ENCODE data around the gene PREX1. TPM values are rescaled to one million over a fixed set of nuclear protein-coding genes. Genes with fewer than 3 reads are reported as not detected.
"Not testable (repeated sequence)": the region's sequence is repeated elsewhere in the genome, so short reads cannot be mapped to it uniquely, and the experiment has no call there.

PREX1 gene
- polyA plus RNA-seq, 1 donor (not counting 4 experiments of a cell fraction or from before 2014, with no cell fraction given): 0.22 TPM

GRCh38 chr20:48826883-48827771 lies 672 bp downstream of the PREX1 start:
- no peak for FAIRE-seq
- H3K27ac ChIP-seq (ENCODE audit: control insufficient read depth, insufficient read depth, low read length): no peak overlapping the region
- DNase-seq (ENCODE audit: low read depth, low spot score): no peak

GRCh38 chr20:48826480-48826879 lies 1.3 kb downstream of the PREX1 start:
- H3K9me3 ChIP-seq (ENCODE audit: control insufficient read depth, low read depth, low read length); DNase-seq (ENCODE audit: low read depth, low spot score); FAIRE-seq; H4K20me1 ChIP-seq (ENCODE audit: control insufficient read depth, extremely low read depth, insufficient read depth, low read length); H3K79me2 ChIP-seq (ENCODE audit: control insufficient read depth, insufficient read depth, low read length); H3K36me3 ChIP-seq (ENCODE audit: control insufficient read depth in 2 of 2, extremely low read depth in 1 of 2, insufficient read depth in 2 of 2, low read length in 2 of 2); H3K4me3 ChIP-seq (ENCODE audit: control insufficient read depth in 2 of 3, extremely low read depth in 1 of 3, insufficient read depth in 2 of 3, low read depth in 1 of 3, low read length in 3 of 3); H3K4me2 ChIP-seq (ENCODE audit: control insufficient read depth, extremely low read depth, insufficient read depth, low read depth, low read length); H3K9ac ChIP-seq (ENCODE audit: control insufficient read depth, extremely low read depth, insufficient read depth, low read length); H3K27ac ChIP-seq (ENCODE audit: control insufficient read depth, insufficient read depth, low read length); dilution Hi-C loops (cut with MboI; ENCODE audit: extremely low pct_ligation_motif_present, low sequenced_read_pairs); H3K9me1 ChIP-seq (ENCODE audit: control insufficient read depth, extremely low read depth, insufficient read depth, low read length); H2AFZ ChIP-seq (ENCODE audit: control insufficient read depth, low read length): not testable (repeated sequence)
- H3K27me3 ChIP-seq (ENCODE audit: control insufficient read depth, extremely low read depth, insufficient read depth, low read length): peaks cover 21% of the 10 kb centered on the region
- peaks cover 22% of the 10 kb centered on the region for H3K4me1 ChIP-seq (ENCODE audit: control insufficient read depth, extremely low read depth, insufficient read depth, low read length)

More at GRCh38 chr20:48826883-48827771, 672 bp downstream of the PREX1 start:
- dilution Hi-C loops (cut with MboI; ENCODE audit: extremely low pct_ligation_motif_present, low sequenced_read_pairs): no loop called here
- no peak overlapping the region for H3K9ac ChIP-seq (ENCODE audit: control insufficient read depth, extremely low read depth, insufficient read depth, low read length)
- peaks cover 29% of the 10 kb centered on the region for H3K4me1 ChIP-seq (ENCODE audit: control insufficient read depth, extremely low read depth, insufficient read depth, low read length)
- peak overlapping the region; percentile 68 for H2AFZ ChIP-seq (ENCODE audit: control insufficient read depth, low read length)
- H3K4me2 ChIP-seq (ENCODE audit: control insufficient read depth, extremely low read depth, insufficient read depth, low read depth, low read length): peak overlapping the region; percentile 64
- H3K36me3 ChIP-seq (ENCODE audit: control insufficient read depth in 2 of 2, extremely low read depth in 1 of 2, insufficient read depth in 2 of 2, low read length in 2 of 2): no peaks in the 10 kb centered on the region
- no peaks in the 10 kb centered on the region for H3K9me3 ChIP-seq (ENCODE audit: control insufficient read depth, low read depth, low read length)
- H3K4me3 ChIP-seq (ENCODE audit: control insufficient read depth in 2 of 3, extremely low read depth in 1 of 3, insufficient read depth in 2 of 3, low read depth in 1 of 3, low read length in 3 of 3): peak overlapping the region; percentile 30 to 51 (median 49)
- TF ChIP-seq, protein P1, sequence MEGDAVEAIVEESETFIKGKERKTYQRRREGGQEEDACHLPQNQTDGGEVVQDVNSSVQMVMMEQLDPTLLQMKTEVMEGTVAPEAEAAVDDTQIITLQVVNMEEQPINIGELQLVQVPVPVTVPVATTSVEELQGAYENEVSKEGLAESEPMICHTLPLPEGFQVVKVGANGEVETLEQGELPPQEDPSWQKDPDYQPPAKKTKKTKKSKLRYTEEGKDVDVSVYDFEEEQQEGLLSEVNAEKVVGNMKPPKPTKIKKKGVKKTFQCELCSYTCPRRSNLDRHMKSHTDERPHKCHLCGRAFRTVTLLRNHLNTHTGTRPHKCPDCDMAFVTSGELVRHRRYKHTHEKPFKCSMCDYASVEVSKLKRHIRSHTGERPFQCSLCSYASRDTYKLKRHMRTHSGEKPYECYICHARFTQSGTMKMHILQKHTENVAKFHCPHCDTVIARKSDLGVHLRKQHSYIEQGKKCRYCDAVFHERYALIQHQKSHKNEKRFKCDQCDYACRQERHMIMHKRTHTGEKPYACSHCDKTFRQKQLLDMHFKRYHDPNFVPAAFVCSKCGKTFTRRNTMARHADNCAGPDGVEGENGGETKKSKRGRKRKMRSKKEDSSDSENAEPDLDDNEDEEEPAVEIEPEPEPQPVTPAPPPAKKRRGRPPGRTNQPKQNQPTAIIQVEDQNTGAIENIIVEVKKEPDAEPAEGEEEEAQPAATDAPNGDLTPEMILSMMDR (optimal IDR thresholded peaks at IDR 0.05 in 1 of 3, IDR thresholded peaks at IDR 0.05 in 1 of 3, conservative IDR thresholded peaks at IDR 0.05 in 1 of 3; ENCODE audit: extremely low read depth in 1 of 3, insufficient read depth in 2 of 3, low read length in 3 of 3): no peak
- TF ChIP-seq EZH2 (IDR thresholded peaks at IDR 0.05; ENCODE audit: low read length): peak; percentile 60
- no peaks in the 10 kb centered on the region for H4K20me1 ChIP-seq (ENCODE audit: control insufficient read depth, extremely low read depth, insufficient read depth, low read length)
- H3K79me2 ChIP-seq (ENCODE audit: control insufficient read depth, insufficient read depth, low read length): no peaks in the 10 kb centered on the region
- H3K9me1 ChIP-seq (ENCODE audit: control insufficient read depth, extremely low read depth, insufficient read depth, low read length): no peaks in the 10 kb centered on the region
- H3K27me3 ChIP-seq (ENCODE audit: control insufficient read depth, extremely low read depth, insufficient read depth, low read length): peaks cover 21% of the 10 kb centered on the region
